ENCODE data around the gene FRY.
"Not testable (repeated sequence)": the region's sequence is repeated elsewhere in the genome, so short reads cannot be mapped to it uniquely, and the experiment has no call there.

Gene FRY

GRCh38 chr13:32031025-32031814 lies at the start of gene FRY:
FRY (plus strand) TSS chr13:32031774; CDS start chr13:32031796, 22 bp downstream.
- DNase-seq, result peak; percentile 76

- no peak for DNase-seq
These were observed 49.5 kb upstream of the FRY start for GRCh38 chr13:31982124-31982523.

GRCh38 chr13:31982540-31982939 lies 49.0 kb upstream of the FRY start:
- no peak for DNase-seq

- DNase-seq, result not testable (repeated sequence)
These were observed 47.9 kb upstream of the FRY start for GRCh38 chr13:31983696-31984095.

GRCh38 chr13:31984388-31984787 lies 47.2 kb upstream of the FRY start:
- DNase-seq, result not testable (repeated sequence)

- DNase-seq, result no peak
These were observed 44.7 kb upstream of the FRY start for GRCh38 chr13:31986676-31987470.

- DNase-seq, result no peak
These were observed 43.9 kb upstream of the FRY start for GRCh38 chr13:31987535-31988170.

GRCh38 chr13:31994367-31994766 lies 37.2 kb upstream of the FRY start:
- DNase-seq, result not testable (repeated sequence)

GRCh38 chr13:31996601-31997000 lies 35.0 kb upstream of the FRY start:
- no peak for DNase-seq

- DNase-seq, result no peak
These were observed 33.9 kb upstream of the FRY start for GRCh38 chr13:31997641-31998040.

GRCh38 chr13:31998131-31998530 lies 33.4 kb upstream of the FRY start:
- DNase-seq, result no peak

- DNase-seq, result not testable (repeated sequence)
These were observed 30.8 kb upstream of the FRY start for GRCh38 chr13:32000754-32001153.

- DNase-seq, result no peak
These were observed 30.3 kb upstream of the FRY start for GRCh38 chr13:32001154-32001768.

GRCh38 chr13:32001769-32002168 lies 29.8 kb upstream of the FRY start:
- no peak for DNase-seq

- no peak for DNase-seq
These were observed 28.7 kb upstream of the FRY start for GRCh38 chr13:32002873-32003272.

- no peak for DNase-seq
These were observed 24.1 kb upstream of the FRY start for GRCh38 chr13:32007494-32007893.

- no peak for DNase-seq
These were observed 22.9 kb upstream of the FRY start for GRCh38 chr13:32008518-32009175.

GRCh38 chr13:32009362-32009761 lies 22.2 kb upstream of the FRY start:
- no peak for DNase-seq

GRCh38 chr13:32010136-32010535 lies 21.4 kb upstream of the FRY start:
- no peak for DNase-seq

GRCh38 chr13:32011971-32012370 lies 19.6 kb upstream of the FRY start:
- no peak for DNase-seq

GRCh38 chr13:32013181-32013580 lies 18.4 kb upstream of the FRY start:
- DNase-seq, result no peak

- DNase-seq, result no peak
These were observed 15.5 kb upstream of the FRY start for GRCh38 chr13:32016119-32016518.

GRCh38 chr13:32016631-32017030 lies 14.9 kb upstream of the FRY start:
- no peak for DNase-seq
